ENCODE data around the gene INO80D. TPM values are rescaled to one million over a fixed set of nuclear protein-coding genes. Genes with fewer than 3 reads are reported as not detected.

Gene INO80D
- total and polyA plus RNA-seq, 2 experiments from 2014 or later, result 2.7 to 6.1 TPM

DNA sequence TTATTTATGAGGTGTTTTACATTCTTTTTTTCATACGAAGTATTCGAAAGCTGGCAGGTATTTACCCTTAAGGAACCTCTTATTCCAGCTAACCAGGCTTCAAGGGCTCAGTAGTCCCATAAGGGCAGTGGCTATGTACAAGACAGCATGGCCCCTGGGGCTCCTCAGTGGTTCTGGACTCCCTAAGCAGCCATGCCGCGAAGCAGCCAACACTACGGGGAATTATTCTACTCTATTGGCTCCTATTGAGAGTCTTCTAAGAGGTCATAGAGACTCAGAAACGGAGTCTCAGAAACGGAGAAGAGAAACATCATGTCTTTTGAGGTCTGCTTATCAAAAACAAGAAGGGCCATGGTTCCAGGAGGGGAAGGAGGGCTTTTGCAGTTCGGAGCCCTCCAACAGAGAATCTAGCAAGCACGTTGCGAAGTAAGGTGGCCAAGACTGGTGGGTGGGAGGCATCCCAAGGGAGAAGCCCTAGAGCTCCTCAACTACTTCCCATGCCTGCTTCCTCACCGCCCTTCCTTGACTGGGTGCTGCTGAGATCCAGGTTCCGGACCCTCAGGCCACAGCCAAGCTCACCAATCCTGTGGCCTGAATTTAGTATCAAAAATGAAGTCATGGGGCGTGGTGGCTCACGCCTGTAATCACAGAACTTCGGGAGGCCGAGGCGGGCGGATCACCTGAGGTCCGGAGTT lies 109.7 kb downstream of the INO80D start:
- TF ChIP-seq CTCF (IDR thresholded peaks at IDR 0.05; ENCODE audit: low read depth, low read length), result no peak
- H3K4me1 ChIP-seq (ENCODE audit: low read depth), result no peaks in the 10 kb centered on the region
- H3K27ac ChIP-seq, result no peak overlapping the region
- no peak overlapping the region for H3K4me3 ChIP-seq
- no peaks in the 10 kb centered on the region for H3K36me3 ChIP-seq
- no peaks in the 10 kb centered on the region for H3K27me3 ChIP-seq
- DNase-seq (ENCODE audit: low read depth in 1 of 2, low spot score in 1 of 2), result no peak
- no peaks in the 10 kb centered on the region for H3K9me3 ChIP-seq (ENCODE audit: low read depth)

DNA sequence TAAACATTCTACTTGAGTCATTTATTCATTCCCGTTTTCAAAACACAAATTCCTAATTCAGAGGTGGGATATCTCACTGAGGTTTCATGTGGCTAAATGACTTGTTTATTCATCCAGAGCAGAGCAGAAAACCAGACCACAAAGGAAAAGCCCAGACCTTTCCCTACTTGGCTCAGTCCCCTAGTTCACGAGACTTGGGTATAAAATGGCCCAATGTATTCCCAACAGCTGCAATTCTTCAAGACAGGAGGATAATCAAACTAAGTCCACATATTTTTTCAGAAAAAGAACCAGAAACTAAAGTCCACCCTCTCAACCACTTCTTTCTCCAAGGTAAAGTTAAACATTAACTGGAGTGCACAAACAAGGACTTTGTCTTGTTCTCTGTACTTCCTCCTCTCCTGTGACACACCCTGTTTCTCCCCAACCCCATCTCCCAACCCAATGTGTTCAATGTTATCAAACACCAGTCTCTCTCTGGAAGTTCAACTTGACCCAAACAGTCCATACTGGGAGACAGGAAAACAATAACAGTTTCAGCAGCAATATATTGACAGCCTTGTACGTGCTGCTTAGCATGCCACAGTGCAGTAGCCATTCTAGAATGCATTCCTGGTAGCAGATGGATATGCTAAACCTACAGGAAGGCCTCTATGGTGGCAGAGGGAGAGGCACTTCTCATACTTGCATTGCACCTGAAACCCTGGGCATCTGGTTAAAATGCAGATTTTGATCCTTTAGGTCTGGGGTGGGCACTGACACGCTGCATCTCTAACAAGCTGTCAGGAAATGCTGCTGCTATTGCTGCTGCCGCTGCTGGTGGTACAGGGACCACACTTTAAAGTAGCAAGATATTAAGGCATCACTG lies 110.7 kb downstream of the INO80D start:
- H3K36me3 ChIP-seq, result no peaks in the 10 kb centered on the region
- H3K27ac ChIP-seq, result no peak overlapping the region
- no peak for TF ChIP-seq CTCF (IDR thresholded peaks at IDR 0.05; ENCODE audit: low read depth, low read length)
- H3K27me3 ChIP-seq, result no peaks in the 10 kb centered on the region
- peak in 1 of 2 donors; percentile 64 for DNase-seq (ENCODE audit: low read depth in 1 of 2, low spot score in 1 of 2)
- H3K9me3 ChIP-seq (ENCODE audit: low read depth), result no peaks in the 10 kb centered on the region
- no peaks in the 10 kb centered on the region for H3K4me1 ChIP-seq (ENCODE audit: low read depth)
- no peak overlapping the region for H3K4me3 ChIP-seq

- no peaks in the 10 kb centered on the region for H3K27me3 ChIP-seq
- H3K4me1 ChIP-seq (ENCODE audit: low read depth), result no peaks in the 10 kb centered on the region
- TF ChIP-seq CTCF (IDR thresholded peaks at IDR 0.05; ENCODE audit: low read depth, low read length), result no peak
- DNase-seq (ENCODE audit: low read depth in 1 of 2, low spot score in 1 of 2), result peak in 1 of 2 donors; percentile 7
- H3K36me3 ChIP-seq, result no peaks in the 10 kb centered on the region
- no peak overlapping the region for H3K4me3 ChIP-seq
- H3K27ac ChIP-seq, result no peak overlapping the region
- H3K9me3 ChIP-seq (ENCODE audit: low read depth), result no peaks in the 10 kb centered on the region
Measured at GRCh38 chr2:205972113-205972512, 113.9 kb downstream of the INO80D start.

GRCh38 chr2:205970348-205970747 lies 115.6 kb downstream of the INO80D start:
- Histone ChIP-seq H3K27ac (no peak overlapping the region), H3K27me3 (no peaks in the 10 kb centered on the region), H3K4me3 (no peak overlapping the region), H3K4me1 (ENCODE audit: low read depth) (no peaks in the 10 kb centered on the region), H3K36me3 (no peaks in the 10 kb centered on the region), H3K9me3 (ENCODE audit: low read depth) (no peaks in the 10 kb centered on the region)
- no peak for TF ChIP-seq CTCF (IDR thresholded peaks at IDR 0.05; ENCODE audit: low read depth, low read length)
- DNase-seq (ENCODE audit: low read depth in 1 of 2, low spot score in 1 of 2), result no peak

- Histone ChIP-seq H3K36me3 (no peaks in the 10 kb centered on the region), H3K9me3 (ENCODE audit: low read depth) (no peaks in the 10 kb centered on the region), H3K27me3 (no peaks in the 10 kb centered on the region), H3K4me3 (no peak overlapping the region), H3K27ac (no peak overlapping the region), H3K4me1 (ENCODE audit: low read depth) (no peaks in the 10 kb centered on the region)
- no peak for TF ChIP-seq CTCF (IDR thresholded peaks at IDR 0.05; ENCODE audit: low read depth, low read length)
- DNase-seq (ENCODE audit: low read depth in 1 of 2, low spot score in 1 of 2), result no peak
Measured at GRCh38 chr2:205969584-205969983, 116.4 kb downstream of the INO80D start.
